ENCODE results near the gene MYRIP.

MYRIP gene

DNA sequence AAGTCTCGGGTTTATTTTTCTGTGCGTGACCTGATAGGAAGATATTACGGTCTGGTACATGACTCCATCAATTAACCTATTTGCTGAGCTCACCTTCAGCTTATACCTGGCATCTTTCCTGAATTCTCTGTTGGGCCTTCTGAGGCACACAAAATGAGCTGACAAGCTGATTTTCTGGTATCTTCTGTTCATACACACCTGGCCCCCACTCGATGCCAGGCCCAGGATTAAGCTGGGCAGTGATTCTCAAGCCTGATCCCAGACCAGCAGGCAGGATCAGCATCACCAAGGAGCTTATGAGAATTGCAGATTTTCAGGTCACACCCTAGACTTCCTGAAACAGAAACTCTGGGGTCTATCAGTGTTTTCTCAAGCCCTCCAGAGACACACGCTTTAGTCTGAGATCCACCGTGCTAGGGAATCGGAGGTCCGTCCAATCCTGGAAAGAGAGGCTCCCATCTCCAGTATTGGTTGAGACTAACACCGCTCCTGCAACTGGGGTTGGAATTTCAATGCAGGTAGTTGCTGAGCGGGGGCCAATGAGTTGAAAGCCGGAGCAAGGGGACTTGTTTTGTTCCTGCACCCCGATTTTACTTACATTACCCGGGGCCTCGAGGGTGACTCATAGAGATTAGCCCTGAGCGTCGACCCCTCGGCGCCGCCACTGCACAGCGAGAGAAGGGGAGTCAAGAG lies 499.5 kb downstream of the MYRIP start:
- peak overlapping the region; percentile 90 for H3K4me3 ChIP-seq (ENCODE audit: low read length)
- TF ChIP-seq CTCF (IDR thresholded peaks at IDR 0.05; ENCODE audit: low read depth, low read length) (no peak), EZH2phosphoT487 (IDR thresholded peaks at IDR 0.05; ENCODE audit: low read depth) (no peak)
- H3K27ac ChIP-seq (ENCODE audit: low read length): peak overlapping the region; percentile 27; the same call in 1 of the 2 replicates
- H3K79me2 ChIP-seq (ENCODE audit: low read length): peaks cover 19% of the 10 kb centered on the region
- peak overlapping the region; percentile 81 for H3K9ac ChIP-seq (ENCODE audit: low read length)
- H2AFZ ChIP-seq (ENCODE audit: low read depth, low read length): peak overlapping the region; percentile 95
- H3K4me1 ChIP-seq (ENCODE audit: low read length): peaks cover 28% of the 10 kb centered on the region
- H3K27me3 ChIP-seq (ENCODE audit: low read depth, low read length): no peaks in the 10 kb centered on the region
- H3K4me2 ChIP-seq (ENCODE audit: low read length): peak overlapping the region; percentile 98
- no peaks in the 10 kb centered on the region for H3K9me3 ChIP-seq (ENCODE audit: insufficient read depth, low read length)
- H3K36me3 ChIP-seq (replicated peaks; ENCODE audit: low read depth, low read length): peaks cover 29% of the 10 kb centered on the region
- no peaks in the 10 kb centered on the region for H4K20me1 ChIP-seq (ENCODE audit: insufficient read depth, low read length)

- H3K4me2 ChIP-seq (ENCODE audit: low read length): peak within 1 kb of the TSS; percentile 98
- peaks cover 19% of the 10 kb centered on the region for H3K79me2 ChIP-seq (ENCODE audit: low read length)
- peak; percentile 92 for TF ChIP-seq CTCF (IDR thresholded peaks at IDR 0.05; ENCODE audit: low read depth, low read length)
- TF ChIP-seq EZH2phosphoT487 (IDR thresholded peaks at IDR 0.05; ENCODE audit: low read depth): no peak
- H2AFZ ChIP-seq (ENCODE audit: low read depth, low read length): peak within 1 kb of the TSS; percentile 95
- peaks cover 35% of the 10 kb centered on the region for H3K36me3 ChIP-seq (replicated peaks; ENCODE audit: low read depth, low read length)
- peak within 1 kb of the TSS; percentile 97 for H3K9ac ChIP-seq (ENCODE audit: low read length)
- H3K9me3 ChIP-seq (ENCODE audit: insufficient read depth, low read length): no peaks in the 10 kb centered on the region
- H4K20me1 ChIP-seq (ENCODE audit: insufficient read depth, low read length): no peaks in the 10 kb centered on the region
- H3K27me3 ChIP-seq (ENCODE audit: low read depth, low read length): no peaks in the 10 kb centered on the region
- H3K4me1 ChIP-seq (ENCODE audit: low read length): peaks cover 22% of the 10 kb centered on the region
- H3K4me3 ChIP-seq (ENCODE audit: low read length): peak within 1 kb of the TSS; percentile 90
- H3K27ac ChIP-seq (ENCODE audit: low read length): peak within 1 kb of the TSS; percentile 68
Measured at GRCh38 chr3:40309418-40309924, 500.1 kb downstream of the MYRIP start, which contains the start of gene EIF1B. EIF1B (plus strand) TSS chr3:40309707; CDS start chr3:40309942, 235 bp downstream.

All from OCI-LY3 (cell line).